ENCODE measurements around the gene ARHGAP10.
A peak's percentile ranks its signal among the peaks of the same experiment; 100 is the strongest.

ARHGAP10 gene

DNA sequence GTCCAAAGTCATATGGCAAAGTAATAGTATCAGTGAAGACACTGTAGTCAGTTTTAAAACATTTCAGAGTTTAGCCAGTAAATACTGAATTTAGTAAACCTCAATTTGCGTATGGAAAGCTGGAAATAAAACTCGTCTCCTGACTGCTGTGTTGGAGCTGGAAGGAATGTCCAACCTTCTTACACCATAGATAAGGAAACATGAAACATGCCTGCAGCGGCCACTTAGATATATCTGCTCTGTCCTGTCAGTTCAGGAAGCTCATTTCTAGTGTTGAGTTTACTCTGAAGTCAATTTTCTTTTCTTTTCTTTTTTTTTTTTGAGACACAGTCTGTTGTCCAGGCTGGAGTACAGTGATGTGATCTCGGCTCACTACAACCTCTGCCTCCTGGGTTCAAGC, 21.2 kb downstream of the ARHGAP10 start:
- ChIA-PET POLR2A (ENCODE audit: low non-redundant PET) (no interaction called here), CTCF (interaction anchor here (0.6 kb wide), 1 partner anchor 12 kb away, joined by 3 read pairs; no protein-coding TSS in a partner anchor)
- H3K27ac ChIP-seq: no peak overlapping the region
- TF ChIP-seq, protein P1, sequence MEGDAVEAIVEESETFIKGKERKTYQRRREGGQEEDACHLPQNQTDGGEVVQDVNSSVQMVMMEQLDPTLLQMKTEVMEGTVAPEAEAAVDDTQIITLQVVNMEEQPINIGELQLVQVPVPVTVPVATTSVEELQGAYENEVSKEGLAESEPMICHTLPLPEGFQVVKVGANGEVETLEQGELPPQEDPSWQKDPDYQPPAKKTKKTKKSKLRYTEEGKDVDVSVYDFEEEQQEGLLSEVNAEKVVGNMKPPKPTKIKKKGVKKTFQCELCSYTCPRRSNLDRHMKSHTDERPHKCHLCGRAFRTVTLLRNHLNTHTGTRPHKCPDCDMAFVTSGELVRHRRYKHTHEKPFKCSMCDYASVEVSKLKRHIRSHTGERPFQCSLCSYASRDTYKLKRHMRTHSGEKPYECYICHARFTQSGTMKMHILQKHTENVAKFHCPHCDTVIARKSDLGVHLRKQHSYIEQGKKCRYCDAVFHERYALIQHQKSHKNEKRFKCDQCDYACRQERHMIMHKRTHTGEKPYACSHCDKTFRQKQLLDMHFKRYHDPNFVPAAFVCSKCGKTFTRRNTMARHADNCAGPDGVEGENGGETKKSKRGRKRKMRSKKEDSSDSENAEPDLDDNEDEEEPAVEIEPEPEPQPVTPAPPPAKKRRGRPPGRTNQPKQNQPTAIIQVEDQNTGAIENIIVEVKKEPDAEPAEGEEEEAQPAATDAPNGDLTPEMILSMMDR (conservative IDR thresholded peaks at IDR 0.05; ENCODE audit: low read depth): no peak
- DNase-seq (ENCODE audit: low spot score): no peak

DNA sequence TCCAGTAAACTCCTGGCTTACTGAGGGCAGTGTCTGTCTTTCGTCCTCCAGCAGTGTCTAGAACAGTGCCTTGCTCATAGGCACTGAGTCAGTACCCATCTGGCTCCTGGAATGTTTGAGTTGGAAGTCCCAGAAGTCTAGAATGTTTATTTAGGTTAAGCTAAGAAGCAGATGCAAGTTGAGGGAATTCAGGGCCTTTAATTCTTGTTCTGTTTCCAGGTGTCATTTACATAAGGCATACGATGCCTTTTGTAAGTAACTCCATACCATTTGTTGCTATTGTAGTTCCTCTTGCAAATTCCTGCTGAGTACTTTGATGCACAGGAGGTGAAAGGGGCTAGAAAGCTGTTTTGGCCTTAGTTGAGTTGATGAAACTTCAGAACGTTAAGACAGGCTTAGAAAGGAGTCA, 22.2 kb downstream of the ARHGAP10 start:
- DNase-seq (ENCODE audit: low spot score): peak; percentile 39
- ChIA-PET POLR2A (ENCODE audit: low non-redundant PET) (no interaction called here), CTCF (interaction anchor here (0.5 to 0.6 kb wide), 3 partner anchors 58 to 1966 kb away, joined by 3 to 6 read pairs (median 3); no protein-coding TSS in a partner anchor)
- TF ChIP-seq, protein P1 (conservative IDR thresholded peaks at IDR 0.05; ENCODE audit: low read depth): no peak
- H3K27ac ChIP-seq: no peak overlapping the region

DNA sequence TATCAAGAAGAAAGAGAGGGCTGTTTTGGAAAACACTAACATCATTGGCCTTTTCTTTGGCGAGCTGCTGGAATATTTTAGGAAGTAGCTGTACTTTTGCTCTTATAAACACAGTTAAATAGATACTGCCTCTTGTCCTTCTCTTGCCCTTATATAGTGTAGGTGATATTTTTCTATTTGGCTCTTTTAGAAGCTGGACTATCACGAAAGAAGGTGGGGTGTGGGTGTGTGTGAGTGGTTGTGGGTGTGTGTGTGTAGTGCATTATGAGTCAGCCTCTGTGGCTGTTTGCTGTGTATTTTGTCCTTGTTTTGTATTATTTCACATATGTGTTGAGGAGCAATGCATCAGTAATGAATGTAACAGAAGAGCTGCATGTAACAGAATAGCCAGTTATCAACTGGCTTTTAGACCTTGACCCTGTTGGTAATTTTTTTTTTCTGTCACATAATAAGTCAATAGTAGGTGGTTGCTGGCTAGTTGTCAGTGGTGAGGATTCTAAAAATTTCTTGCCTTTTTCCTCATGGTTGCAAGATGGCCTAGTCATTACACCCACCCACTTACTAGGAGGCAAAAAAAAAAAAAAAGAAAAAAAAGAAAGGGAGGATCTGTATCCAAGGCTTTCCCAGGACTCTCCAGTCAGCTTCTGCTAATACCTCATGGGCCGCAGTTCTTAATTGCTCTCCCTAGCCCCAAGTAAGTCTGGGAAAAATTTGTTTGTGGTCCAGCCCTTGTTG, 23.8 kb downstream of the ARHGAP10 start:
- DNase-seq (ENCODE audit: low spot score): no peak
- ChIA-PET CTCF (interaction anchor here (0.6 kb wide), 2 partner anchors 12 to 657 kb away, joined by 3 to 9 read pairs; no protein-coding TSS in a partner anchor), POLR2A (ENCODE audit: low non-redundant PET) (no interaction called here)
- TF ChIP-seq, protein P1 (conservative IDR thresholded peaks at IDR 0.05; ENCODE audit: low read depth): no peak
- no peak overlapping the region for H3K27ac ChIP-seq

DNA sequence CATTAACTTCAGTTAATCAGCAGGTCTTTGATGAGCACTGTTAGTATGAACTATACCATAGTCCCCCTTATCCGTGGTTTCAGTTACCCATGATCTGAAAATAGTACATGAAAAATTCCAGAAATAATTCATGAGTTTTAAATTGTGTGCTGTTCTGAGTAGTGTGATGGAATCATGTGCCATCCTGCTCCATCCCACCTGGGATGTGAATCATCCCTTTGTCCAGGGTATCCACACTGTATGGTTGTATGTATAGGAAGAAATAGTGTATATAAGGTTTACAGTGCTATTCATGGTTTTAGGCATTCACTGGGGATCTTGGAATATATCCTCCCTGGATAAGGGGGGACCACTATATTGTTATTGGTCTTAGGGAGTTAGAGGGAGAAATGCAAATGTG, 24.5 kb downstream of the ARHGAP10 start:
- H3K27ac ChIP-seq: no peak overlapping the region
- TF ChIP-seq, protein P1 (conservative IDR thresholded peaks at IDR 0.05; ENCODE audit: low read depth): no peak
- POLR2A ChIA-PET (ENCODE audit: low non-redundant PET): no interaction called here
- CTCF ChIA-PET: interaction anchor here (0.6 kb wide), 1 partner anchor 12 kb away, joined by 9 read pairs; no protein-coding TSS in a partner anchor
- DNase-seq (ENCODE audit: low spot score): no peak

DNA sequence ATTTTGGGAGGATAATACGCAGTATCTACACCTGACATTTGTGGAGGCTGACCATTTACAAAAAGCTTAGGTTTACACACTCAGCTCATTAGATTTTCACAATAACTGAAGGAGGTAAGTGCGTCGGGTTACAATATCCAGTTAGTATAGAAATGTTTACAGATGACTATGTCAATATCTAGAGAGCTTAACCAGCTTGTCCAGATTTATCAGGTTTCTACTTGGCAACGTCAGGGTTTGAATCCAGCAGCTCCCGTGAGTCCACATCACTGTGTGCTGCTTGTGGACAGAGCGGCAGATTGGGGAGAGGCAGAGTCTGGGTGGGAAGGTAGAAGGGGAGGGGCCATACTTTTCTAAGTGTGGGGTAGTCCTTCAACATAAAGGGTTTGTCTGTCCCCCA, 28.3 kb downstream of the ARHGAP10 start:
- peak overlapping the region; percentile 3; the same call in 1 of the 2 replicates for H3K27ac ChIP-seq
- ChIA-PET CTCF (interaction anchor here (0.6 to 0.8 kb wide), 2 partner anchors 69 to 81 kb away, joined by 3 read pairs; no protein-coding TSS in a partner anchor), POLR2A (ENCODE audit: low non-redundant PET) (interaction anchor here (0.6 kb wide), 1 partner anchor 118 kb away, joined by 3 read pairs; no protein-coding TSS in a partner anchor)
- TF ChIP-seq, protein P1 (conservative IDR thresholded peaks at IDR 0.05; ENCODE audit: low read depth): no peak
- no peak for DNase-seq (ENCODE audit: low spot score)

DNA sequence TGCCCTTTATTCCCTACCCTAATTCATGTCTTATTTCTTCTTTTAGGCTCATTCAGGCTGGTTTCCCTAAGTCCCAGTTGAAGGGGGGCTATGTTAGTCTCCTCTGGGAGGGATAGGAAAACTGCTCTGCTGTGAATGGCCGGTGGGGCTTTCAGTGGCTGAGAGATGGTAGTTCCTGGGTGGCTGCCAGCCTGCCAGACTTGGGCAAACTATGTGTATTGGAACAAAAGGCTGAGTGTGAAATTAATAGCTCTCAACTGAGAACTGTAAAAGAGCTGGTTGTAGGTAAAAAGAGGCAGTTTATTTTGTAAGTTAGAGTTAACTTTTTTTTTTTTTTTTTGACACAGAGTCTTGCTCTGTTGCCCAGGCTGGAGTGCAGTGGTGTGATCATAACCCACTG, 28.8 kb downstream of the ARHGAP10 start:
- H3K27ac ChIP-seq: peak overlapping the region; percentile 3; the same call in 1 of the 2 replicates
- ChIA-PET POLR2A (ENCODE audit: low non-redundant PET) (interaction anchor here (0.6 kb wide), 1 partner anchor 118 kb away, joined by 3 read pairs; no protein-coding TSS in a partner anchor), CTCF (interaction anchor here (0.6 kb wide), 1 partner anchor 82 kb away, joined by 3 read pairs; no protein-coding TSS in a partner anchor)
- no peak for DNase-seq (ENCODE audit: low spot score)
- TF ChIP-seq, protein P1 (conservative IDR thresholded peaks at IDR 0.05; ENCODE audit: low read depth): no peak
